Left cardiac atrium (tissue), 4 donors: ENCODE data around the gene BRSK2. TPM values are rescaled to one million over a fixed set of nuclear protein-coding genes. Genes with fewer than 3 reads are reported as not detected.
"Not testable (repeated sequence)": the region's sequence is repeated elsewhere in the genome, so short reads cannot be mapped to it uniquely, and the experiment has no call there.

Experiments
- ATAC-seq, 2 donors: fragments of 200-7000 bp; cut with Tn5 transposase; one replicate each; pipeline ENCODE4 v1.9.1; 2020; ENCODE audit warnings: mild to moderate bottlenecking in 2 of 2, moderate library complexity in 2 of 2
- DNase-seq: peaks from one replicate; pipeline ENCODE4 v3.0.0-alpha.2; 2020
- intact Hi-C, 2 donors: fragments of 100-400 bp; cut with DNase I; formaldehyde crosslinking; loops; one replicate each; pipeline versions ENCODE4 v1.14.1 to v1.15.1; 2022 to 2023
- total RNA-seq, 2 donors: library from RNA; stranded (reverse); fragmentation: NEBNext Ultra II Directional; extraction: Animal tissue kit (Norgen Biotek cat#: 25700); gene quantifications; one replicate each; pipeline ENCODE4 v1.2.1, GENCODE V29; 2021
- donor health status: DM: no; HTN: yes; CAD: no.
- donor health status: DM: no; HTN: yes; CAD: no; lungs with severe emphysema.
- donor health status: DM: yes; HTN: yes; CAD: no.
- donor health status: Dilated cardiomyopathy.

The BRSK2 gene
- total RNA-seq, 2 donors from 2014 or later: 1.3 to 1.6 TPM

- DNase-seq (no peak), ATAC-seq (no peak)
- intact Hi-C loops: no loop called here
Observed at GRCh38 chr11:1419811-1420210, 30.1 kb downstream of the BRSK2 start.

- no peak for DNase-seq
- ATAC-seq: no peak
- intact Hi-C loops: no loop called here
Observed at GRCh38 chr11:1421291-1421690, 31.6 kb downstream of the BRSK2 start.

- no peak for ATAC-seq
- DNase-seq: no peak
- intact Hi-C loops: no loop called here
Observed at GRCh38 chr11:1422481-1422880, 32.7 kb downstream of the BRSK2 start.

- DNase-seq: no peak
- intact Hi-C loops: no loop called here
- ATAC-seq: no peak
Observed at GRCh38 chr11:1422981-1423380, 33.2 kb downstream of the BRSK2 start.

- DNase-seq, ATAC-seq, intact Hi-C loops: not testable (repeated sequence)
Observed at GRCh38 chr11:1423406-1423805, 33.7 kb downstream of the BRSK2 start.

GRCh38 chr11:1425006-1425405 lies 35.3 kb downstream of the BRSK2 start:
- intact Hi-C loops: no loop called here
- ATAC-seq (no peak), DNase-seq (no peak)

- intact Hi-C loops: no loop called here
- ATAC-seq: no peak
- DNase-seq: no peak
Observed at GRCh38 chr11:1425439-1425838, 35.7 kb downstream of the BRSK2 start.

- ATAC-seq (no peak), DNase-seq (no peak)
- intact Hi-C loops: no loop called here
Observed at GRCh38 chr11:1428762-1429316, 39.1 kb downstream of the BRSK2 start.

- intact Hi-C loops: no loop called here
- ATAC-seq: no peak
- DNase-seq: no peak
Observed at GRCh38 chr11:1433568-1433967, 43.8 kb downstream of the BRSK2 start.

GRCh38 chr11:1433977-1434640 lies 44.4 kb downstream of the BRSK2 start:
- ATAC-seq (no peak), DNase-seq (no peak)
- intact Hi-C loops: no loop called here

GRCh38 chr11:1435479-1435819 lies 45.7 kb downstream of the BRSK2 start:
- intact Hi-C loops, ATAC-seq, DNase-seq: not testable (repeated sequence)

- ATAC-seq (no peak), DNase-seq (no peak)
- intact Hi-C loops: no loop called here
Observed at GRCh38 chr11:1435820-1436467, 46.2 kb downstream of the BRSK2 start.

GRCh38 chr11:1436468-1437039 lies 46.8 kb downstream of the BRSK2 start:
- ATAC-seq (no peak), DNase-seq (no peak)
- intact Hi-C loops: no loop called here

- intact Hi-C loops: no loop called here
- ATAC-seq: peak; percentile 94 to 96
- DNase-seq: peak; percentile 81
Observed at GRCh38 chr11:1437500-1437899, 47.8 kb downstream of the BRSK2 start.

GRCh38 chr11:1438261-1438966 lies 48.7 kb downstream of the BRSK2 start:
- DNase-seq: no peak
- ATAC-seq: peak; percentile 20 to 32

GRCh38 chr11:1438967-1439330 lies 49.2 kb downstream of the BRSK2 start:
- intact Hi-C loops: no loop called here
- ATAC-seq: no peak

More at GRCh38 chr11:1438261-1438966, 48.7 kb downstream of the BRSK2 start:
- intact Hi-C loops: no loop called here

GRCh38 chr11:1439341-1439740 lies 49.6 kb downstream of the BRSK2 start:
- ATAC-seq (no peak), DNase-seq (no peak)
- intact Hi-C loops: no loop called here

More at GRCh38 chr11:1438967-1439330, 49.2 kb downstream of the BRSK2 start:
- no peak for DNase-seq

- no peak for DNase-seq
- no peak for ATAC-seq
- intact Hi-C loops: no loop called here
Observed at GRCh38 chr11:1440066-1440465, 50.3 kb downstream of the BRSK2 start.

- ATAC-seq: no peak
- DNase-seq: no peak
- intact Hi-C loops: no loop called here
Observed at GRCh38 chr11:1440496-1440895, 50.8 kb downstream of the BRSK2 start.

GRCh38 chr11:1442163-1442562 lies 52.4 kb downstream of the BRSK2 start:
- intact Hi-C loops: no loop called here
- ATAC-seq: no peak
- DNase-seq: no peak
